ENCODE measurements around the gene MRPS2.

- TF ChIP-seq CTCF (IDR thresholded peaks at IDR 0.05): no peak
- TF ChIP-seq ZFX (IDR thresholded peaks at IDR 0.05; ENCODE audit: borderline replicate concordance): no peak
Measured at GRCh38 chr9:135519179-135519971, 18.9 kb downstream of the MRPS2 start.
